HL-60 (cell line): ENCODE measurements around the gene SPEN.

Experiments used
- DNase-seq, 2 experiments: peaks; one replicate each; pipeline ENCODE4 v3.0.0-alpha.2; 2010 to 2020; ENCODE audit warnings: low read depth in 1 of 2, low spot score in 1 of 2
- H3K27ac ChIP-seq: fragments of 250-450 bp; sonication (Bioruptor Pico); replicated peaks from 2 replicates; pipeline ENCODE4 v1.5.1; 2020; ENCODE audit warnings: mild to moderate bottlenecking, moderate library complexity
- H3K27me3 ChIP-seq: fragments of 250-450 bp; sonication (Bioruptor Pico); 2 replicates; pipeline ENCODE4 v1.5.1; 2021; ENCODE audit warnings: mild to moderate bottlenecking, moderate library complexity; ENCODE audit not compliant: insufficient read depth, poor library complexity, severe bottlenecking
- H3K4me3 ChIP-seq: replicated peaks from 2 replicates; pipeline ENCODE4 v1.5.1; 2011; ENCODE audit warnings: mild to moderate bottlenecking, control low read depth, low read length; ENCODE audit not compliant: insufficient read depth
- CTCF ChIP-seq: IDR thresholded peaks from one replicate; pipeline ENCODE4 v1.5.1; 2011; ENCODE audit warnings: low read length, control low read depth, inconsistent platforms; ENCODE audit not compliant: insufficient read depth
- GABPA ChIP-seq: IDR thresholded peaks from 2 replicates; pipeline ENCODE4 v1.6.1; 2012; ENCODE audit warnings: low read depth
- POLR2AphosphoS5 ChIP-seq: IDR thresholded peaks from 2 replicates; pipeline ENCODE4 v1.6.1; 2012; ENCODE audit warnings: low read depth
- REST ChIP-seq: IDR thresholded peaks from 2 replicates; pipeline ENCODE4 v1.6.1; 2012; ENCODE audit warnings: low read depth; ENCODE audit not compliant: insufficient replicate concordance
- SPI1 ChIP-seq: IDR thresholded peaks from 2 replicates; pipeline ENCODE4 v1.6.1; 2012; ENCODE audit warnings: low read depth, mild to moderate bottlenecking, borderline replicate concordance

Gene SPEN

GRCh38 chr1:15966956-15967344, 119.4 kb downstream of the SPEN start:
- H3K27me3 ChIP-seq = no peaks in the 10 kb centered on the region
- TF ChIP-seq GABPA (no peak), REST (no peak), CTCF (no peak), POLR2AphosphoS5 (no peak), SPI1 (no peak)
- no peak overlapping the region for H3K4me3 ChIP-seq
- no peak overlapping the region for H3K27ac ChIP-seq
- no peak for DNase-seq

- no peaks in the 10 kb centered on the region for H3K27me3 ChIP-seq
- no peak for DNase-seq
- H3K4me3 ChIP-seq = no peak overlapping the region
- TF ChIP-seq GABPA = no peak
- no peak for TF ChIP-seq POLR2AphosphoS5
- TF ChIP-seq SPI1 = no peak
- no peak for TF ChIP-seq REST
- TF ChIP-seq CTCF = no peak
- no peak overlapping the region for H3K27ac ChIP-seq
Measured at GRCh38 chr1:15968172-15968571, 120.7 kb downstream of the SPEN start.

- no peak overlapping the region for H3K27ac ChIP-seq
- no peak overlapping the region for H3K4me3 ChIP-seq
- TF ChIP-seq GABPA (no peak), POLR2AphosphoS5 (no peak), CTCF (no peak), SPI1 (no peak), REST (no peak)
- no peak for DNase-seq
- no peaks in the 10 kb centered on the region for H3K27me3 ChIP-seq
Measured at GRCh38 chr1:15969321-15969880, 121.9 kb downstream of the SPEN start.
